ENCODE results near the gene NKX6-1.

The NKX6-1 gene

GRCh38 chr4:84529169-84529751 lies 30.2 kb upstream of the NKX6-1 start:
- Histone ChIP-seq H3K9me3 (ENCODE audit: control insufficient read depth, insufficient read depth, low read length) (no peaks in the 10 kb centered on the region), H3K4me1 (ENCODE audit: control insufficient read depth, low read length) (no peaks in the 10 kb centered on the region), H4K20me1 (ENCODE audit: control insufficient read depth, insufficient read depth, low read depth, low read length) (no peaks in the 10 kb centered on the region), H3K9me2 (replicated peaks; ENCODE audit: control insufficient read depth, low read length) (no peaks in the 10 kb centered on the region), H3K27me3 (ENCODE audit: control insufficient read depth, low read length) (no peaks in the 10 kb centered on the region), H3F3A (ENCODE audit: control insufficient read depth, insufficient read depth) (no peaks in the 10 kb centered on the region), H3K36me3 (ENCODE audit: control insufficient read depth, low read length) (no peaks in the 10 kb centered on the region), H3K4me3 (ENCODE audit: low read length) (no peak overlapping the region), H3K4me2 (ENCODE audit: low read length) (no peak overlapping the region), H3K27ac (ENCODE audit: low read depth, low read length) (no peak overlapping the region), H3K79me2 (ENCODE audit: control insufficient read depth, low read length) (no peaks in the 10 kb centered on the region)
- TF ChIP-seq EZH2phosphoT487 (IDR thresholded peaks at IDR 0.05; ENCODE audit: borderline replicate concordance, low read length) (no peak), CTCF (IDR thresholded peaks at IDR 0.05; ENCODE audit: low read depth, low read length, poor library complexity, severe bottlenecking) (peak; percentile 67)

DNA sequence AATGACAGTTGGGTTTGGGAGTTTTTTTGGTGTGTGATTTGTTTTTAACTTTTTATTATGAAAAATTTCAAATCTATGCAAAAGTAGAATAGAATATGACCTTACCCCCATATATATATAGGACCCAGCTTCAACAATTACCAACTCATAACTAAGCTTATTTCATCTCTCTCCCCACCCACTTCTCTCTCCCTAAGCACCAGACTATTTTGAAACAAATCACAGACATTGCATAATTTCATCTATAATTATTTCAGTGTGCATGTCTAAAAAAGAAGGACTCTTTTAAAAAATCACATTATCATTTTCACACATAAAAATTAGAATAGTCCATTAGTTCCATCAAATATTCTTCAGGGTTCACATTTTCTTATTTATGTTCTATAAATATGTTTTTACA lies 28.3 kb upstream of the NKX6-1 start:
- H3K4me3 ChIP-seq (ENCODE audit: low read length), result no peak overlapping the region
- no peak for TF ChIP-seq CTCF (IDR thresholded peaks at IDR 0.05; ENCODE audit: low read depth, low read length, poor library complexity, severe bottlenecking)
- no peak for TF ChIP-seq EZH2phosphoT487 (IDR thresholded peaks at IDR 0.05; ENCODE audit: borderline replicate concordance, low read length)
- H3K4me1 ChIP-seq (ENCODE audit: control insufficient read depth, low read length), result no peaks in the 10 kb centered on the region
- H3K79me2 ChIP-seq (ENCODE audit: control insufficient read depth, low read length), result no peaks in the 10 kb centered on the region
- H3K36me3 ChIP-seq (ENCODE audit: control insufficient read depth, low read length), result no peaks in the 10 kb centered on the region
- H3K9me2 ChIP-seq (replicated peaks; ENCODE audit: control insufficient read depth, low read length), result no peaks in the 10 kb centered on the region
- H4K20me1 ChIP-seq (ENCODE audit: control insufficient read depth, insufficient read depth, low read depth, low read length), result no peaks in the 10 kb centered on the region
- no peaks in the 10 kb centered on the region for H3K9me3 ChIP-seq (ENCODE audit: control insufficient read depth, insufficient read depth, low read length)
- no peaks in the 10 kb centered on the region for H3F3A ChIP-seq (ENCODE audit: control insufficient read depth, insufficient read depth)
- no peak overlapping the region for H3K27ac ChIP-seq (ENCODE audit: low read depth, low read length)
- no peak overlapping the region for H3K4me2 ChIP-seq (ENCODE audit: low read length)
- H3K27me3 ChIP-seq (ENCODE audit: control insufficient read depth, low read length), result no peaks in the 10 kb centered on the region

- Histone ChIP-seq H3K4me1 (ENCODE audit: control insufficient read depth, low read length) (no peaks in the 10 kb centered on the region), H3K27me3 (ENCODE audit: control insufficient read depth, low read length) (peaks cover 2% of the 10 kb centered on the region; the same call in 1 of the 2 replicates)
- no peak for TF ChIP-seq EZH2phosphoT487 (IDR thresholded peaks at IDR 0.05; ENCODE audit: borderline replicate concordance, low read length)
- no peak for TF ChIP-seq CTCF (IDR thresholded peaks at IDR 0.05; ENCODE audit: low read depth, low read length, poor library complexity, severe bottlenecking)
Observed at GRCh38 chr4:84515075-84515474, 16.0 kb upstream of the NKX6-1 start.

More at GRCh38 chr4:84515075-84515474, 16.0 kb upstream of the NKX6-1 start:
- Histone ChIP-seq H3F3A (ENCODE audit: control insufficient read depth, insufficient read depth) (no peaks in the 10 kb centered on the region), H4K20me1 (ENCODE audit: control insufficient read depth, insufficient read depth, low read depth, low read length) (no peaks in the 10 kb centered on the region), H3K9me3 (ENCODE audit: control insufficient read depth, insufficient read depth, low read length) (no peaks in the 10 kb centered on the region), H3K36me3 (ENCODE audit: control insufficient read depth, low read length) (no peaks in the 10 kb centered on the region), H3K4me2 (ENCODE audit: low read length) (no peak overlapping the region), H3K27ac (ENCODE audit: low read depth, low read length) (no peak overlapping the region), H3K4me3 (ENCODE audit: low read length) (no peak overlapping the region), H3K9me2 (replicated peaks; ENCODE audit: control insufficient read depth, low read length) (no peaks in the 10 kb centered on the region), H3K79me2 (ENCODE audit: control insufficient read depth, low read length) (no peaks in the 10 kb centered on the region)
